ENCODE results near the gene LIPJ. TPM values are rescaled to one million over a fixed set of nuclear protein-coding genes. Genes with fewer than 3 reads are reported as not detected.

Gene LIPJ
- total and polyA plus RNA-seq, 10 of the 15 experiments (the other 5 are each of a cell fraction or from before 2014, with no cell fraction given), result 0.03 to 0.23 (median 0.08) TPM; not detected in 5

DNA sequence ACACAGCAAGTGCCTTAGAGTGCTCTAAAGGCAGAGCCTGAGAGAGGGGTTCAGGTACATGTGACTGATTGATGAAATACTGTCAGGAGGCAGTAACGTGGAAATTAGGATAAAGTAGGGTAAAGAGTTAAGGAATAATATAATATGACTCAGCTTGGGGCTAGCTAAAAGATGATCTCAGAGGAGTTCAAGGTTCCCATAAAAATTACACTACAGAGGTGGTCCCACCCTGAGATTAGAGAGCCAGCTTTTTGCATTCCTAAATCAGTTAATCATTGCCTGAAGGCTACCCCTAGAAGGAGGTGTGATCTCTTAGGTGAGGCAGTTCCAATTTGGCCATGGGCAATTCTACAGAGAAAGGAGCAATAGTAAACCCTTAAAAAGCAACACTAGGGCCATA is 5.8 kb downstream of the LIPJ start:
- TF ChIP-seq ZNF217 (IDR thresholded peaks at IDR 0.05) (no peak), NFYA (IDR thresholded peaks at IDR 0.05; ENCODE audit: borderline replicate concordance, low read depth, low read length) (no peak), NFYB (IDR thresholded peaks at IDR 0.05; ENCODE audit: insufficient read depth, low read depth, low read length) (no peak), POU2F2 (IDR thresholded peaks at IDR 0.05; ENCODE audit: borderline replicate concordance, low read depth, low read length) (no peak), NFXL1 (IDR thresholded peaks at IDR 0.05; ENCODE audit: borderline replicate concordance) (no peak)
- TF ChIP-seq, protein P1, sequence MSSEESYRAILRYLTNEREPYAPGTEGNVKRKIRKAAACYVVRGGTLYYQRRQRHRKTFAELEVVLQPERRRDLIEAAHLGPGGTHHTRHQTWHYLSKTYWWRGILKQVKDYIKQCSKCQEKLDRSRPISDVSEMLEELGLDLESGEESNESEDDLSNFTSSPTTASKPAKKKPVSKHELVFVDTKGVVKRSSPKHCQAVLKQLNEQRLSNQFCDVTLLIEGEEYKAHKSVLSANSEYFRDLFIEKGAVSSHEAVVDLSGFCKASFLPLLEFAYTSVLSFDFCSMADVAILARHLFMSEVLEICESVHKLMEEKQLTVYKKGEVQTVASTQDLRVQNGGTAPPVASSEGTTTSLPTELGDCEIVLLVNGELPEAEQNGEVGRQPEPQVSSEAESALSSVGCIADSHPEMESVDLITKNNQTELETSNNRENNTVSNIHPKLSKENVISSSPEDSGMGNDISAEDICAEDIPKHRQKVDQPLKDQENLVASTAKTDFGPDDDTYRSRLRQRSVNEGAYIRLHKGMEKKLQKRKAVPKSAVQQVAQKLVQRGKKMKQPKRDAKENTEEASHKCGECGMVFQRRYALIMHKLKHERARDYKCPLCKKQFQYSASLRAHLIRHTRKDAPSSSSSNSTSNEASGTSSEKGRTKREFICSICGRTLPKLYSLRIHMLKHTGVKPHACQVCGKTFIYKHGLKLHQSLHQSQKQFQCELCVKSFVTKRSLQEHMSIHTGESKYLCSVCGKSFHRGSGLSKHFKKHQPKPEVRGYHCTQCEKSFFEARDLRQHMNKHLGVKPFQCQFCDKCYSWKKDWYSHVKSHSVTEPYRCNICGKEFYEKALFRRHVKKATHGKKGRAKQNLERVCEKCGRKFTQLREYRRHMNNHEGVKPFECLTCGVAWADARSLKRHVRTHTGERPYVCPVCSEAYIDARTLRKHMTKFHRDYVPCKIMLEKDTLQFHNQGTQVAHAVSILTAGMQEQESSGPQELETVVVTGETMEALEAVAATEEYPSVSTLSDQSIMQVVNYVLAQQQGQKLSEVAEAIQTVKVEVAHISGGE (CRISPR knock-in tag; IDR thresholded peaks at IDR 0.05), result no peak
- BruUV-seq (replicated peaks), result no TSS peak
- 100% methylated on average over 1 of the region's 1 CpG for WGBS (ENCODE audit: insufficient coverage, insufficient replicate concordance, low lambda C conversion rate, missing lambda C conversion rate)
- Histone ChIP-seq H3K9ac (ENCODE audit: control insufficient read depth, insufficient read depth, low read length) (no peak overlapping the region), H3K36me3 (ENCODE audit: control insufficient read depth in 2 of 2, insufficient read depth in 2 of 2, low read length in 1 of 2) (no peaks in the 10 kb centered on the region), H2AFZ (ENCODE audit: control insufficient read depth, low read depth, low read length) (no peak overlapping the region), H3K27ac (ENCODE audit: control insufficient read depth, insufficient read depth) (no peak overlapping the region), H3K4me1 (ENCODE audit: control insufficient read depth, insufficient read depth, low read length) (no peaks in the 10 kb centered on the region), H4K20me1 (ENCODE audit: control insufficient read depth, insufficient read depth) (no peaks in the 10 kb centered on the region), H3K79me2 (ENCODE audit: control insufficient read depth, insufficient read depth, low read length) (no peaks in the 10 kb centered on the region), H3K9me3 (replicated peaks; ENCODE audit: control insufficient read depth, insufficient read depth, low read length) (no peaks in the 10 kb centered on the region), H3K4me3 (no peak overlapping the region), H3K27me3 (replicated peaks in 1 of 2; ENCODE audit: control insufficient read depth in 2 of 2, insufficient read depth in 2 of 2, low read length in 1 of 2) (no peaks in the 10 kb centered on the region), H3K4me2 (ENCODE audit: control insufficient read depth, insufficient read depth) (no peak overlapping the region)
- ATAC-seq (no peak), FAIRE-seq (no peak), DNase-seq (ENCODE audit: low read depth, low spot score) (no peak)
- intact Hi-C loops (cut with micrococcal nuclease; ENCODE audit: unreplicated experiment) (no loop called here), in situ Hi-C loops (cut with MboI) (no loop called here)
- ChIA-PET SMC1A (ENCODE audit: uncharacterized antibody, unreplicated experiment) (interaction anchor here (0.8 kb wide), 1 partner anchor 17 kb away, joined by 3 read pairs; no protein-coding TSS in a partner anchor), POLR2A (no interaction called here), CTCF (interaction anchor here (1.8 kb wide), 1 partner anchor 9 kb away, joined by 10 read pairs; the partner anchor contains the start of gene RNLS), RAD21 (ENCODE audit: unreplicated experiment) (no interaction called here)
